Parathyroid adenoma (tissue), 2 donors: ENCODE data around the gene ADAM23.

Experiments
- H2AFZ ChIP-seq: fragments of 300-600 bp; sonication (generic); one replicate; pipeline ENCODE4 v1.7.0; 2017; ENCODE audit warnings: antibody characterized with exemption, mild to moderate bottlenecking
- H3K27ac ChIP-seq: fragments of 300-600 bp; sonication (generic); one replicate; pipeline ENCODE4 v1.7.0; 2017
- H3K27me3 ChIP-seq: fragments of 300-600 bp; sonication (generic); one replicate; pipeline ENCODE4 v1.7.0; 2017; ENCODE audit warnings: low read length; ENCODE audit not compliant: control insufficient read depth, insufficient read depth
- H3K36me3 ChIP-seq: fragments of 300-600 bp; sonication (generic); one replicate; pipeline ENCODE4 v1.7.0; 2017; ENCODE audit warnings: low read length; ENCODE audit not compliant: control insufficient read depth, insufficient read depth
- H3K4me1 ChIP-seq: fragments of 300-600 bp; sonication (generic); one replicate; pipeline ENCODE4 v1.7.0; 2017; ENCODE audit warnings: control low read depth
- H3K4me2 ChIP-seq: fragments of 300-600 bp; sonication (generic); one replicate; pipeline ENCODE4 v1.7.0; 2017; ENCODE audit warnings: low read length
- H3K4me3 ChIP-seq: fragments of 300-600 bp; sonication (generic); one replicate; pipeline ENCODE4 v1.7.0; 2017; ENCODE audit warnings: low read depth, low read length
- H3K79me2 ChIP-seq: fragments of 300-600 bp; sonication (generic); one replicate; pipeline ENCODE4 v1.7.0; 2017; ENCODE audit warnings: control low read depth
- H3K9ac ChIP-seq: fragments of 300-600 bp; sonication (generic); one replicate; pipeline ENCODE4 v1.7.0; 2017; ENCODE audit warnings: mild to moderate bottlenecking
- H3K9me3 ChIP-seq: fragments of 300-600 bp; sonication (generic); one replicate; pipeline ENCODE4 v1.7.0; 2017; ENCODE audit warnings: low read length; ENCODE audit not compliant: control insufficient read depth
- CTCF ChIP-seq: fragments of 300-600 bp; sonication (generic); IDR thresholded peaks from one replicate; pipeline ENCODE4 v1.7.0; 2017; ENCODE audit warnings: antibody characterized with exemption, mild to moderate bottlenecking
- donor health status: primary hyperparathyroidism.

Gene ADAM23

GRCh38 chr2:206530727-206531126, 87.4 kb downstream of the ADAM23 start:
- Histone ChIP-seq H3K27ac (peak overlapping the region; percentile 81), H3K36me3 (no peaks in the 10 kb centered on the region), H2AFZ (peak overlapping the region; percentile 2), H3K4me2 (peak overlapping the region; percentile 66), H3K79me2 (no peaks in the 10 kb centered on the region), H3K9me3 (no peaks in the 10 kb centered on the region), H3K4me3 (no peak overlapping the region), H3K27me3 (no peaks in the 10 kb centered on the region), H3K9ac (no peak overlapping the region), H3K4me1 (peaks cover 47% of the 10 kb centered on the region)
- no peak for TF ChIP-seq CTCF

- H2AFZ ChIP-seq: peak overlapping the region; percentile 23
- no peak overlapping the region for H3K4me3 ChIP-seq
- no peaks in the 10 kb centered on the region for H3K79me2 ChIP-seq
- TF ChIP-seq CTCF: no peak
- no peaks in the 10 kb centered on the region for H3K36me3 ChIP-seq
- no peaks in the 10 kb centered on the region for H3K9me3 ChIP-seq
- peak overlapping the region; percentile 81 for H3K27ac ChIP-seq
- H3K4me2 ChIP-seq: peak overlapping the region; percentile 29
- no peak overlapping the region for H3K9ac ChIP-seq
- no peaks in the 10 kb centered on the region for H3K27me3 ChIP-seq
- H3K4me1 ChIP-seq: peaks cover 41% of the 10 kb centered on the region
Observed at GRCh38 chr2:206531996-206532543, 88.7 kb downstream of the ADAM23 start.

GRCh38 chr2:206533977-206534376, 90.6 kb downstream of the ADAM23 start:
- TF ChIP-seq CTCF: no peak
- no peaks in the 10 kb centered on the region for H3K9me3 ChIP-seq

GRCh38 chr2:206535260-206535986, 92.1 kb downstream of the ADAM23 start:
- TF ChIP-seq CTCF: no peak

More at GRCh38 chr2:206533977-206534376, 90.6 kb downstream of the ADAM23 start:
- Histone ChIP-seq H3K27ac (no peak overlapping the region), H3K27me3 (no peaks in the 10 kb centered on the region), H3K79me2 (no peaks in the 10 kb centered on the region), H3K9ac (no peak overlapping the region), H3K4me3 (no peak overlapping the region), H2AFZ (no peak overlapping the region), H3K4me1 (peaks cover 35% of the 10 kb centered on the region), H3K4me2 (no peak overlapping the region), H3K36me3 (no peaks in the 10 kb centered on the region)

More at GRCh38 chr2:206535260-206535986, 92.1 kb downstream of the ADAM23 start:
- no peak overlapping the region for H3K9ac ChIP-seq
- H3K36me3 ChIP-seq: no peaks in the 10 kb centered on the region
- H3K4me3 ChIP-seq: no peak overlapping the region
- no peak overlapping the region for H3K4me2 ChIP-seq
- peaks cover 37% of the 10 kb centered on the region for H3K4me1 ChIP-seq
- H2AFZ ChIP-seq: no peak overlapping the region
- no peaks in the 10 kb centered on the region for H3K79me2 ChIP-seq
- H3K27me3 ChIP-seq: no peaks in the 10 kb centered on the region
- H3K9me3 ChIP-seq: no peaks in the 10 kb centered on the region
- peak overlapping the region; percentile 15 for H3K27ac ChIP-seq
